ENCODE measurements around the gene SNRNP70.
A peak's percentile ranks its signal among the peaks of the same experiment; 100 is the strongest.

Gene SNRNP70

DNA sequence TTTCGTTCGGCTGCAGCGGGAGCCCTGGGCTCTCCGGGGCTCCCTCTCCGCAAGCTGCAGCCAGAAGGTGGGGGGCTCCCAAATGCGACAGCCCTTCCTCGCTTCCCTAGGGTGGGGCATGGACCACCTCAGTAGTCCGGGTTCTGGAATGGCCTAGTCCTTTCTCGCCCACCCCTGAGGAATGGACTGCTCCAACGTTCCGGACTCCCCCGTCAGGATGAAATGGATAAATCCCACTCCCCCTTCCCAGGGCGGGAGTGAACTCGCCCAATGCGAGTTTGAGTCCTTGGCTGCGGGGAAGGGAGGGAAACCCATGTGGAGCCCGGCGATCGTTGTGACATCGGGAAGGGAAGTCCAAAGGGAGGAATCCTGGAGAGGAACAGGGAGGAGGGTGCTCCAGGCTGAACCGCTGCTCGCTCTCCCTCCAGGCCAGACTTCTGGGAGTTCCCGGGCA is 64.4 kb downstream of the SNRNP70 start:
- no peak for DNase-seq

DNA sequence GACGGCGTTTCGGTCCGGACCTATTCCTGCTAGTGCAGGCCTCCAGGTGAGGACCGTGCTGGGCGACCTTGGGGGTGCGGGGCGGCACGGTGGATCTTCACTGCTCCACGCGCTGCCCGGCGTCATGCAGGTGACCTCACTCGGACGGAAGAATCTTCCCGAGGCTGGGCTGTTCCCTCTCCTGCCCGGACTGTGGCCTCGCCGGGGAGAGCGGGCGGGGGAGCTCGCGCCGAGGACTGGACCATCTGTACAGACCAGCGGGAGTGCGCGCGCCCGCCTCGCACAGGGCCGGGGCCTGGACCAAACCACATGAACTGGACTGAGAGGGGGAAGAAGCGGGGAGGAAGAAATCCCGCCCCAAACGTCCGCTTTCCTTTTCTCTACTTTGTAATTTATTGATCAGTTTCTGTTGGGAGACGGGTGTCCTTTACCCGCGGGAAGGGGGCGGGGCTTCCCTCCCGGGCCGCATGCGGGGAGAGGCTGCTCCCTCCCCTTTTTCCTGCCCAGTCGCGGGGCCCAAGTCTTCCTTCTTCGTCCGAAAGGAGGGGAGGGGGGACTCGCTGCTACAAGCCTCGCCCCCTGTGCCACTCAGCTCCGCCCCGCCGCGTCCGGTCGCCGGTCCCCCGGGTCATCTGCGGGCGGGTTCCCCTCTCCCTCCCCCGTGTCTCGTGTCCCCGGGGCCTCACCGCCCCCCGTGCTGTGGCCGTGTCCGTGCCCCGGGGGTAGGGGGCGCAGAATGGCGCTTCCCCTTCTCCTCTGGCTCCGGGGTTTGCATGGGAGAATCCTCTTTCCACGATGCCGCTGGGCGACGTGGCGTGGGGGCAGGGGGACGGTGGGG is 65.1 kb downstream of the SNRNP70 start:
- peak; percentile 31 for DNase-seq

GRCh38 chr19:49150944-49151243 is 65.6 kb downstream of the SNRNP70 start:
- DNase-seq: no peak

DNA sequence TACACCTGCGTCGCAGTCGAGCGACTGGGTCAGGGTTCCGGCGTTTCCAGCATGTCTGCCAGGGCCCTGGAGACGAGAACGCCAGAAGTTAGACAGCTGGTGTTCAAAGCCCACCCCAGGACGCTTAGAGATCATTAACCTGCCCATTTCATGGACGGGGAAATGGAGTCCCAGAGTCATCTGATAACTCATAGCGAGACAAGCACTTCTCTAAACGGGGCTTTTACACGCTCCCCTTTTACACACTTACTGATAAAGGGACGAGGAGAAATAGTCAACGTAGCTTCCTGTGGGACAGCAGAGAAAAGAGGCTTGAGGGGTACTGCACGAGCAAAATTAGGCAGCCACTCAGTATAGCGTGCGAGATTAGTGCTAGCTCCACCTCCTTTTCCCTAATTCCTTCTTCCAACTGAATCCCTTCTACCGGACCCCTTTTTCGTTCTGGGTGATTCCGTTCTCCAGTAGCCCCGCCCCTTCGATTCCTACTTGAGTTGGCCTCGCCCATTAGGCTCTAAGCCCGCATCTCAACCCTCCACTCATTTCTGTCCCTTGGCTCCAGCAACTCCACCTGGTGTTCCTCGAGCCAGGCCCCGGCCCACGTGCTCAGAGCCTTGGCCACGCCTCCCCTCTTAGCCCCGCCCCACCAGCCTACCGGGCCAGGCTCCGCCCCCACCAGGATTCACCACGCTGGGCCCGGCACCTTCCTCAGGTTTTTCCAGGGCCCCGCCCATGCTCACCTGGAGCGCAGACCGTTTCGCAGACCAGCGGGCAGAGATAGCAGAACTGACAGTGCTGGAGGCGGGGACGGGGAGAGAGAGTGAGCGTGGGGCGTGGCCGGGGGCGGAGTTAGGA is 66.2 kb downstream of the SNRNP70 start:
- DNase-seq: peak; percentile 16

- DNase-seq: no peak
Measured at GRCh38 chr19:49152119-49152550, 66.9 kb downstream of the SNRNP70 start.

GRCh38 chr19:49153167-49153809 is 68.0 kb downstream of the SNRNP70 start:
- DNase-seq: no peak

GRCh38 chr19:49154279-49154678 is 69.0 kb downstream of the SNRNP70 start:
- DNase-seq: no peak

- no peak for DNase-seq
Measured at GRCh38 chr19:49155005-49155819, 70.0 kb downstream of the SNRNP70 start, which contains the start of gene HRC. Gene HRC, minus strand, starts transcription at chr19:49155396. Its CDS starts 159 bp downstream, at chr19:49155237.

DNA sequence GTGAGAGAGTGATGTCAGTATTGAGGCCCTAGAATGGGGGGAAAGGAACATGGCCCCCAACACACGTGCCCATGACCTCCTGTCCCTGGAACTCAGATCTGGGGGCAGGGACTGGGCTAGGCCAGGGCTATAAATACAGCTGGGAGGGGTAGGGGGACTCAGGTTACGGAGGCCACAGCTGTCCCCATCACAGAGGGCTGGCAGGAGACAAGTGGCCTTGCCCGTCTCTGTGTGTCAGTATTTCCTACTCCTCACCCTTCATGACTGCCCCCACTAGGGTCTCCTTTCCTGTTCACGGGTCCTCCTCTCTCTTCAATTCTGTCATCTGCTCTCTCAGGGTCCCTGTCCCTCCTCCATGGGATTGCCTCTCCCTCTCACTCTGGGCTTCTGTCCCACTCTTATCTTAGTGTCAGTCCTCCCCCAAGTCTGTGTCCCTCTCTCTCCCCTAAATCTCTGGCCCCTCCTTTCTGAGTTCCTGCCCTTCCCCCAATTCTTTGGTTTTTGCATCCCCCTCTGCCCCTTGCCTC is 70.6 kb downstream of the SNRNP70 start:
- DNase-seq: no peak

GRCh38 chr19:49157445-49158224 is 72.4 kb downstream of the SNRNP70 start, which contains the start of gene TRPM4:
Gene TRPM4, plus strand, starts transcription at chr19:49157792. Its CDS starts 75 bp downstream, at chr19:49157867.
- DNase-seq: peak; percentile 41
